Mesendoderm (in vitro differentiated cells): Measurements from ENCODE around the gene MALAT1.
"Not testable (repeated sequence)": the region's sequence is repeated elsewhere in the genome, so short reads cannot be mapped to it uniquely, and the experiment has no call there.

ENCODE experiments used
- DNase-seq: peaks from one replicate; pipeline ENCODE4 v3.0.0; 2013
- H2AK5ac ChIP-seq: 2 replicates; pipeline ENCODE4 v1.6.1; 2013; ENCODE audit warnings: low read length, inconsistent platforms
- H2BK120ac ChIP-seq: 2 replicates; pipeline ENCODE4 v1.6.1; 2013; ENCODE audit warnings: low read depth, mild to moderate bottlenecking, low read length, moderate library complexity, mixed read lengths
- H2BK15ac ChIP-seq: replicated peaks from 2 replicates; pipeline ENCODE4 v1.6.1; 2013; ENCODE audit warnings: low read depth, mild to moderate bottlenecking, moderate library complexity
- H2BK5ac ChIP-seq: 2 replicates; pipeline ENCODE4 v1.6.1; 2013; ENCODE audit warnings: low read length, inconsistent platforms
- H3K18ac ChIP-seq: 2 replicates; pipeline ENCODE4 v1.6.1; 2013; ENCODE audit warnings: mild to moderate bottlenecking, low read length, mixed read lengths
- H3K23ac ChIP-seq: one replicate; pipeline ENCODE4 v1.6.1; 2013; ENCODE audit warnings: low read length
- H3K27ac ChIP-seq: 2 replicates; pipeline ENCODE4 v1.5.1; 2013; ENCODE audit warnings: low read depth, mild to moderate bottlenecking, inconsistent platforms, low read length, moderate library complexity
- H3K27me3 ChIP-seq: 2 replicates; pipeline ENCODE4 v1.6.1; 2013; ENCODE audit warnings: low read length, control low read depth, mild to moderate bottlenecking, inconsistent platforms; ENCODE audit not compliant: insufficient read depth, poor library complexity
- H3K36me3 ChIP-seq: 2 replicates; pipeline ENCODE4 v1.6.1; 2013; ENCODE audit warnings: low read length, inconsistent platforms; ENCODE audit not compliant: control insufficient read depth, insufficient read depth
- H3K4ac ChIP-seq: one replicate; pipeline ENCODE4 v1.6.1; 2013; ENCODE audit warnings: low read depth, mild to moderate bottlenecking, low read length, moderate library complexity
- H3K4me1 ChIP-seq: 2 replicates; pipeline ENCODE4 v1.6.1; 2013; ENCODE audit warnings: low read depth, low read length, inconsistent platforms; ENCODE audit not compliant: control insufficient read depth
- H3K4me2 ChIP-seq: 2 replicates; pipeline ENCODE4 v1.6.1; 2013; ENCODE audit warnings: low read length
- H3K4me3 ChIP-seq: 2 replicates; pipeline ENCODE4 v1.5.1; 2013; ENCODE audit warnings: mild to moderate bottlenecking, low read length
- H3K56ac ChIP-seq: one replicate; pipeline ENCODE4 v1.6.1; 2013; ENCODE audit warnings: low read length
- H3K79me1 ChIP-seq: 2 replicates; pipeline ENCODE4 v1.6.1; 2013; ENCODE audit warnings: low read length, inconsistent platforms
- H3K79me2 ChIP-seq: 2 replicates; pipeline ENCODE4 v1.6.1; 2013; ENCODE audit warnings: mild to moderate bottlenecking, low read length; ENCODE audit not compliant: control insufficient read depth, insufficient read depth
- H3K9ac ChIP-seq: 2 replicates; pipeline ENCODE4 v1.6.1; 2013; ENCODE audit warnings: low read length, inconsistent platforms
- H4K5ac ChIP-seq: one replicate; pipeline ENCODE4 v1.6.1; 2013; ENCODE audit warnings: low read length
- H4K8ac ChIP-seq: one replicate; pipeline ENCODE4 v1.6.1; 2013; ENCODE audit warnings: low read depth, mild to moderate bottlenecking, control low read depth, low read length, moderate library complexity
- WGBS: extraction: QIAGEN DNeasy Blood & Tissue Kit; methylation state at CpG from one replicate; pipeline ENCODE4 v1.1.7; 2013; ENCODE audit warnings: low lambda C conversion rate, missing lambda C conversion rate; ENCODE audit not compliant: insufficient coverage; ENCODE audit errors: extremely low coverage; 5-methylcytosine and 5-hydroxymethylcytosine counted together

MALAT1 gene

GRCh38 chr11:65470433-65471049, 28.3 kb upstream of the MALAT1 start:
- H3K23ac ChIP-seq, result no peak overlapping the region
- H3K9ac ChIP-seq, result no peak overlapping the region
- no peak overlapping the region for H3K18ac ChIP-seq
- no peaks in the 10 kb centered on the region for H3K36me3 ChIP-seq
- no peak overlapping the region for H3K4me3 ChIP-seq
- no peak overlapping the region for H3K4me2 ChIP-seq
- no peak overlapping the region for H2BK15ac ChIP-seq
- no peak overlapping the region for H4K5ac ChIP-seq
- H2BK5ac ChIP-seq, result no peak overlapping the region
- no peaks in the 10 kb centered on the region for H3K27me3 ChIP-seq
- no CpG with 5 or more reads among the region's 8 CpGs for WGBS
- no peaks in the 10 kb centered on the region for H3K79me2 ChIP-seq
- H2AK5ac ChIP-seq, result no peak overlapping the region
- H3K4ac ChIP-seq, result no peak overlapping the region
- no peak overlapping the region for H3K56ac ChIP-seq
- H3K4me1 ChIP-seq, result no peaks in the 10 kb centered on the region
- no peak overlapping the region for H4K8ac ChIP-seq
- H2BK120ac ChIP-seq, result no peak overlapping the region
- H3K27ac ChIP-seq, result no peak overlapping the region
- no peaks in the 10 kb centered on the region for H3K79me1 ChIP-seq
- DNase-seq, result no peak

DNA sequence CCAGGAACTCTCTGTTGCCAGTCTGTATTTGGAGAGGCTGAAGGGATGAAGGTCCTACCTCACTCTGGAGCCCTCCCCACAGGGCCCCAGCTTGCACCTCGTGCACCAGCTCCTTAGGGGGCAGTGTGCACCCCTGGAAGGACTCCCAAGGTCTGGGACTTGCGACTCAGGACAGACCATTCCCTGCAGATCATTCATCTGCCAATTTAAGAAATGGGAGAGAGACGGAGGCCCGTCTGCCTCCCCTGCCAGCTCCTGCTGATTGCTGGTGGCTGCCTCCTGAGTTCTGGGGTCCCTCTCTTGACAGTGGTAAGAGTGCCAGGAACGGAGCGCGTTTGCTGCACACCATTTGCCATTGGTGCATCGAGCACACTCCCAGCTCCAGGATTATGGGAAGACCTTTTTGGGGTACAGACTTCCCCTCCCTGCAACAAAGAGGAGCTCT, 27.4 kb upstream of the MALAT1 start:
- H3K27ac ChIP-seq, result no peak overlapping the region
- no peaks in the 10 kb centered on the region for H3K36me3 ChIP-seq
- DNase-seq, result peak; percentile 79

DNA sequence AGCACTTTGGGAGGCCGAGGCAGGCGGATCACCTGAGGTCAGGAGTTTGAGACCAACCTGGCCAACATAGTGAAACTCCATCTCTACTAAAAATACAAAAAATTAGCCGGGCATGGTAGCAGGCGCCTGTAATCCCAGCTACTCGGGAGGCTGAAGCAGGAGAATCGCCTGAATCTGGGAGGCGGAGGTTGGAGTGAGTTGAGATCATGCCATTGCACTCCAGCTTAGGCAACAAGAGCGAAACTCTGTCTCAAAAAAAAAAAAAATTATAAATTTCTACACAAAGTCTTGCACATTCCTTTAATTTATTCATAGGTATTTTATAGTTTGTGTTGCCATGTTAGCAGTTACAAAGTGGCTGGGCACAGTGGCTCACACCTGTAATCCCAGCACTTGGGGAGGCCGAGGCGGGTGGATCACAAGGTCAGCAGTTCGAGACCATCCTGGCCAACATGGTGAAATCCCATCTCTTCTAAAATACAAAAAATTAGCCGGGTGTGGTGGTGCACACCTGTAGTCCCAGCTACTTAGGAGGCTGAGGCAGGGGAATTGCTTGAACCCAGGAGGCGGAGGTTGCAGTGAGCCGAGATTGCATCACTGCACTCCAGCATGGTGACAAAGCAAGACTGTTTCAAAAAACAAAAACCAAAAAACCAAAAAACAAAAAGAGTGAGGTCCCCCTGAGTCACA, 26.1 kb upstream of the MALAT1 start:
- not testable (repeated sequence) for H3K27me3 ChIP-seq, H3K4ac ChIP-seq, H2BK5ac ChIP-seq, H3K27ac ChIP-seq, H3K79me1 ChIP-seq, H3K9ac ChIP-seq, DNase-seq, H3K18ac ChIP-seq, H2BK120ac ChIP-seq, H2BK15ac ChIP-seq, H3K4me2 ChIP-seq, H3K4me3 ChIP-seq, H3K36me3 ChIP-seq, H3K4me1 ChIP-seq, H2AK5ac ChIP-seq, H3K23ac ChIP-seq, H3K79me2 ChIP-seq, H4K8ac ChIP-seq, H3K56ac ChIP-seq, H4K5ac ChIP-seq
- no CpG with 5 or more reads among the region's 14 CpGs for WGBS

More for the DNA sequence above, 27.4 kb upstream of the MALAT1 start:
- Histone ChIP-seq H3K56ac (peak overlapping the region; percentile 45), H2BK5ac (no peak overlapping the region), H3K4me2 (no peak overlapping the region), H3K4me3 (no peak overlapping the region), H3K27me3 (no peaks in the 10 kb centered on the region), H2AK5ac (no peak overlapping the region), H2BK15ac (no peak overlapping the region), H3K79me1 (no peaks in the 10 kb centered on the region), H3K18ac (no peak overlapping the region), H4K8ac (no peak overlapping the region), H4K5ac (no peak overlapping the region), H3K4ac (no peak overlapping the region), H3K23ac (no peak overlapping the region), H2BK120ac (no peak overlapping the region), H3K4me1 (no peaks in the 10 kb centered on the region), H3K79me2 (peaks cover 2% of the 10 kb centered on the region), H3K9ac (peak overlapping the region; percentile 14)
- no CpG with 5 or more reads among the region's 8 CpGs for WGBS

DNA sequence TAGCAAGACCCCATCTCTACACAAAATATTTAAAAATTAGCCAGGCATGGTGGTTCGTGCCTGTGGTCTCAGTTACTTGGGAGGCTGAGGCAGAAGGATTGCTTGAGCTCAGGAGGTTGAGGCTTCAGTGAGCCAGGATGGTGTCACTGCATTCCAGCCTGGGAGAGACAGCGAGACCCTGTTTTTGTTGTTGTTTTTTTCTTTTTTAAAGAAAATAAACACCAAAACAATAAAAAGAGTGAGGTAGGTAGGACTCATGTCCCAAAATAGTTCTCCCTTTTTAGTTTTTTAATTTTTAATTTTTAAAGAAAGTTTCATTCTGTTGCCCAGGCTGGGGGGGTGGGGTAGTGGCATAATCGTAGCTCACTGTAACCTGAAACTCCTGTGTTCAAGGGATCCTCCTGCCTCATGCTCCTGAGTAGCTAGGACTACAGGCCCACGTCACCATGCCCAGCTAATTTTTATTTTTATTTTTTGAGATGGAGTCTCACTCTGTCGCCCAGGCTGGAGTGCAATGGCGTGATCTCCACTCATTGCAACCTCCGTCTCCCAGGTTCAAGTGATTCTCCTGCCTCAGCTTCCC, 25.5 kb upstream of the MALAT1 start:
- H2BK120ac ChIP-seq, result no peak overlapping the region
- peaks cover 2% of the 10 kb centered on the region for H3K4me1 ChIP-seq
- H2BK5ac ChIP-seq, result no peak overlapping the region
- peaks cover 3% of the 10 kb centered on the region for H3K79me1 ChIP-seq
- no peak overlapping the region for H3K4me2 ChIP-seq
- H3K79me2 ChIP-seq, result peaks cover 6% of the 10 kb centered on the region
- no peak overlapping the region for H2BK15ac ChIP-seq
- no peaks in the 10 kb centered on the region for H3K27me3 ChIP-seq
- H3K4me3 ChIP-seq, result no peak overlapping the region
- H3K23ac ChIP-seq, result no peak overlapping the region
- H3K56ac ChIP-seq, result no peak overlapping the region
- H3K18ac ChIP-seq, result no peak overlapping the region
- no peaks in the 10 kb centered on the region for H3K36me3 ChIP-seq
- no CpG with 5 or more reads among the region's 7 CpGs for WGBS
- H3K27ac ChIP-seq, result no peak overlapping the region
- no peak for DNase-seq
- no peak overlapping the region for H3K9ac ChIP-seq
- H3K4ac ChIP-seq, result no peak overlapping the region
- H4K8ac ChIP-seq, result no peak overlapping the region
- no peak overlapping the region for H4K5ac ChIP-seq
- no peak overlapping the region for H2AK5ac ChIP-seq

DNA sequence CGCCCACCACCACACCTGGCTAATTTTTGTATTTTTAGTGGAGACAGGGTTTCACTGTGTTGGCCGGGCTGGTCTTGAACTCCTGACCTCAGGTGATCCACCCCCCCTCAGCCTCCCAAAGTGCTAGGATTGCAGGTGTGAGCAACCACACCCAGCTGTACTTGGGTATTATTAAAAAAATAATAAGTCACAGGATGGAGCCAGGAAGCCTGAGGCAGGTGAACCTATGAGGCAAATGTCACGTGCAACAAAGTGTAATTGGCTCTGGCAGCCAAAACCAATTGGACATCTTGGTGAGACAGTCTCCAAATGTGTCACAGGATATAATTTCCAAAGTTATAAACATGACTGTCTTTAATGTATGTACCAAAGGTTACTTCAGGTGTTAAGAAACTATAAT, 24.0 kb upstream of the MALAT1 start:
- no peak overlapping the region for H3K4me3 ChIP-seq
- no peak overlapping the region for H3K18ac ChIP-seq
- peaks cover 3% of the 10 kb centered on the region for H3K79me1 ChIP-seq
- H3K23ac ChIP-seq, result no peak overlapping the region
- no peak overlapping the region for H2BK15ac ChIP-seq
- no peak overlapping the region for H2AK5ac ChIP-seq
- H3K27ac ChIP-seq, result no peak overlapping the region
- H3K56ac ChIP-seq, result no peak overlapping the region
- WGBS, result no CpG with 5 or more reads among the region's 3 CpGs
- H3K4me2 ChIP-seq, result no peak overlapping the region
- no peaks in the 10 kb centered on the region for H3K27me3 ChIP-seq
- H4K8ac ChIP-seq, result no peak overlapping the region
- no peak overlapping the region for H2BK120ac ChIP-seq
- DNase-seq, result no peak
- H3K36me3 ChIP-seq, result no peaks in the 10 kb centered on the region
- H3K9ac ChIP-seq, result no peak overlapping the region
- H3K79me2 ChIP-seq, result peaks cover 6% of the 10 kb centered on the region
- no peak overlapping the region for H3K4ac ChIP-seq
- H3K4me1 ChIP-seq, result peaks cover 8% of the 10 kb centered on the region
- no peak overlapping the region for H2BK5ac ChIP-seq
- H4K5ac ChIP-seq, result no peak overlapping the region
